ENCODE data around the gene C11orf58.

The C11orf58 gene

GRCh38 chr11:16767957-16768356 is 29.5 kb downstream of the C11orf58 start:
- DNase-seq = no peak

DNA sequence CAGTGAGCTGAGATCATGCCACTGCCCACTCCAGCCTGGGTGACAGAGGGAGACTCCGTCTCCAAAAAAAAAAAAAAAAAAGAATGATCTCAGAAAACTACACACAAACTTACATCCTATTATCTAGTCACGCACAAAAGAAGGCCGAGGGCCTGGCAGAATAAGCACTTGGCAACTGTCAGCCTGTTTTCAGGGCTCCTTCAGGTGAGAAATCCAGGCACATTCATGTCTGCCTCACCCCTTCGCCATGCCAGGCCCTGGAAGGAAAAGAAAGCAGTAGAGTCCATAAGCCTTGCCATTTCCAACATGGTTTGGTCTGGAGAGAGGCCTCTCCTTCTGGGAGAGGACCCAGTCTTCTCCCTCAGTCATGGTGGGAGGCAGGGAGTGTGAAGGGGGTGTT is 30.9 kb downstream of the C11orf58 start:
- no peak for DNase-seq

DNA sequence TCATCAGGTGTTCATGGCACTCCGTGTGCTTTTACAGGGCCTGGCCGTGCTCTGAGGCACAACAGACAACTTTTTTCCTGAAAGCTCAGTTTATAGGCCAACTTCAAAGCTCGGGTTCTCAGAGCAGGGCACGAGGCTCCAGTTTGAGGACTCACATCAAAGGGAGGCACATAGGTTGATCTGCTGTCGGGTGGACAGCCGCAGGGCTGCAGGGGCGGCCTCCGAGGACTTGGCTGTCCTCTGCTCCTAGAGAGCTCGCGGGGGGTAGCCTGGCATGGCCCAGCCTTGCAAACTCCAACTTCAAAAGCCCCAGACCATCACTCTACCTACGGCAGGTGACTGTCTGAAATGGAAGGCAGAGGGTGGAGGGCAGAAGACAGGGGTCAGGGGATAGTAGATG is 31.6 kb downstream of the C11orf58 start:
- no peak for DNase-seq

DNA sequence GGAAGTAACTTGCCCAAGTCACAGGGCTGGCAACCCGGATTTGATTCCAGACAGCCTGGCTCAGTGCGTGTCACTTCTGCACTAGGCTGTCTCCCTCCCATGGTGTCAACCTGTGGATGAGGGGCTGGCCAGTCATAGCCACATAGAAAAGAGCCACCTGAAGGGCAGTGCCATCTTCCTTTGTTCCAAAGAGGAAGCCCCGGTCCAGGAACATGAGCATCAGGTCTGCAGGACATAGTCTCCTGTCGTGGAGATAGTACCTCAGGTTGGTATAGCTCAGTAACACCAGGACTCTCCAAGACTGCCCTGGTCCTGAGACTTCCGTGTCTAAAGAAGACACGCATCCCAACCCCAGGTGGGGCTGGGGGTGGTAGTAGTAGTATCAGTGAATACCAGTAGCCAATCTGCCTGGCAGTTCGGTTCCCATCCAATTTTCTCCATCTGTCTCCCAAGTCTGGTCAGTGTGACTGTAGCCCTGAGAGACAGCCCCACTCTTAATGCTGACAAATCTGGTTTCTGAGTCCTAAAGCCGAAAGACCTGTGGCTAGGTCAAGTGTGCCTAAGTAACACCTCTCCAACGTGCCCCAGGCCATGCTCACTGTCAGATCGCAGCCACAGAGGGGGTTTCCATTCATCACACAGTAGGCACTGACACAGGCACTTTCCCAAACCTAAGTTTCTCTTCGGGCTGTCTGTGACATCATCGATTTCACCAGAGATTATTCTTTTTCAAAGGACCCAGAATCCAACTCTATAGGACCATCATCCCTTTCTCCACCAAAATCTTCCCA is 33.1 kb downstream of the C11orf58 start:
- no peak for DNase-seq

DNA sequence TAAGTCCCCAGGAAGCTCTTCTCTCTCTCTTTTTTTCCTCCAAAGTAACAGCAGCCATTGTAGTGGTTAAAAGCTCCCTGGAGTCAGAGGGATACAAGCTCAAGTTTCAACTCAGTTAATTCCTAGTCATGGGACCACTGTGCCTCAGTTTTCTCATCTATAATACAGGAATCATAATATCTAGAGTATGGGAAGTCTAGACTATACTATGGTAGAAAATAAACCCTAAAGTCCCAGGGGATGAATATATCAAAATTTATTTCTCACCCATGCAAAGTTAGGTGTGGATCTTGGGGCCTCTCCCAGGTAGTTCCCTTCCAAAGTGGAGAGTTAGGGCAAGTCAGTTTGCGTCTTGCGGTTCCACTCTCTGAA is 33.7 kb downstream of the C11orf58 start:
- no peak for DNase-seq

DNA sequence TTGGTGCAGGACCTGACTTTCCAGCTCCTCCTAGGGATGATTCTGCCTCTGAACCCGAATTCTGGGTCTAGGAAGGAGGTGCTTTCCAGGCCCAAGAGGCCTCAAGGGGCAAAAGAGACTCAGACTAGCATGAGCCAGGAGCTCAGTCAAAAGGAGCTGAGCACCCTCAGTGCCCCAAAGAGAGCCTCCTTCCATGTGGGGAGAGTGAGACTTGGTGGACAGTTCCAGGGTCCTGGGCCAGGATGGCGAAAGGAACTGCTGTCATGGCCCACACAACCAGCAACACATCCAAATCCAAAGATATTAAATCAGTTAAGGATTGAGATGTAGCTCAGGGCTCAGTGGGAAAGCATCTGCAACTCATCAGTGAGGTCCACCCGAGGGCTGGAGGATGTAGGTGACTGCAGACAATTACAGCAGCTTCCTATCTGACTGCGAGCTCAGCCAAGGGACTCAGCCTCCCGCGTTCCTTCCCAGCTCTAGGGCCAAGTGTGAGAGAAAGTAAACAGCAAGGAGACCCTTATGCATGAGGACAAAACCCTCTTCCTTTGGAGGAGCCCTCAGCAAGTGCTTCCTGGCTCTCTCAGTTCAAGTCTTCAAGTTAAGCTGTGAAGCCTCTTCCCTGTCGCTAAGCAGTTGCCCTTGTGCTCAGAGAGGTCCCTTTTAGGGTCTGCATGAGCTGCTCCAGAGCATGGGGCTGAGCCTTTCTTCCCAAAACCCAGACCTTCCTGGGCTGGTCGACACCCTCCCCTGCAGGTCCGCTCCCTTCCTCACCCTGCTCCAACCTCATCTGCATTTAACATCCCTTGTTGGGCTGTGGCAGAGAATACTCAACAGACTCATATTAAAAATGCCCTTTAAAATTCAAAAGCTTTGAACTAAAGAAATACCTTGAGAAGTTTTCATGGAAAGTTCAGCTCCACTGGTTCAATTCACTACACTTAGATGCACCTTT is 35.8 kb downstream of the C11orf58 start:
- DNase-seq = no peak

GRCh38 chr11:16774936-16775613 is 36.6 kb downstream of the C11orf58 start:
- no peak for DNase-seq

GRCh38 chr11:16775614-16776283 is 37.3 kb downstream of the C11orf58 start:
- DNase-seq = no peak

DNA sequence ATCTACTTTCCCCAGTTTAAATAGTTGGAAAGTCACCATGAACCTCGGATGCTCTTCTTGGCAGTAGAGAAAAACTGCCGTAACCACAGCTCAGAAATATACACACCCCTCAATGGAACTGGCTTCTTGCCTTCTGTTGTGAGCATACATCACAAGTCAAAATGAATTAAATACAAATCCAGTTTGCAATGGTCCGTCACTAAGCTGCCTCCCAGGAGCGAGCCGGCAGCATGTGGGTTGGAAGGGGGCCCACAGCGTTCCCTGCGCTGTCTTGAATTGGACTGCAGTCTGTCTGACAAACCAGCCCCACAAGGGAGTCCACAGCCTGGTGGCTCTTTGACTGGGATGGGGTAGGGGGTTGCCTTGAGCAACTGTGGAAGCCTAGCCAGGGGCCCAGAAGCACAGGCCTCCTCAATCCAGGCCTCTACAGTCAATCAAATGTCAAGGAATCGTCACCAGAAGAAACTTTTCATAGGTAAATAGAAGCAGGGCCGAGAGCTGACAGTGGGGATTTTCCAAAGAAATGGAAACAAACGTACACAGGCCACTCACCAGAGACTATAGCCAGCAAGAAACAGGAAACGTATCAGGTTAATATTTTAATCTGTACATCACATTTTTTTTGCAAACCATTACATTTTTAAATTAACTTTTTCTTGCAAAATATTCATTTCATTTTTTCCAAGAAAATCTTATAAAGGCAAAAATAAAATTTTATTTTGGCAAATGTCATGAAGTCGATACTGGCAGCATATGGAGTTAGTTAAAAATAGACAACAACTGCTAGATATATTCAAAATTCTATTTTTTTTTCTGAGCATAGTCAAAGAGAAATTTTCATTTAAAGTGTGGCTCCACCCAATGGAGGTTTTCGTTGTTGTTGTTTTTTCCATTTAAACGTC is 38.5 kb downstream of the C11orf58 start:
- DNase-seq = peak in 6 of 51 donors; percentile 14 to 24 (median 20)

DNA sequence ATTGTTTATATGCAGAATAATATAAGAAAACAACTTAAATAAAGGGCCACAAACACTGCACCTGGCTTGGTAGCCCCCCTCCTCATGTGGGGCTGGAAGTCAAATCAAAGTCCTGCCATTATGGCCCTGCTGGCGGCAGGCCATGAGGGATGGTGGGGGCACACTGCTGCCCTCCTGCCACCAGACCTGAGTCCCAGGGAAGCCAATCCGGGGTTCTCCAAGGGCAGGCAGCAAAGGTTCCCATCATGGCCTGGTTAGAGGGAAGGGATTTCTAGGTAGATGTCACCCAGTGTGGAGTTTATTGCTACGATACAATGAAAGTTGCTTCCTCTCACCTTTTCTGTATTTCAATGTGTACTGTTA is 39.1 kb downstream of the C11orf58 start:
- DNase-seq = no peak

DNA sequence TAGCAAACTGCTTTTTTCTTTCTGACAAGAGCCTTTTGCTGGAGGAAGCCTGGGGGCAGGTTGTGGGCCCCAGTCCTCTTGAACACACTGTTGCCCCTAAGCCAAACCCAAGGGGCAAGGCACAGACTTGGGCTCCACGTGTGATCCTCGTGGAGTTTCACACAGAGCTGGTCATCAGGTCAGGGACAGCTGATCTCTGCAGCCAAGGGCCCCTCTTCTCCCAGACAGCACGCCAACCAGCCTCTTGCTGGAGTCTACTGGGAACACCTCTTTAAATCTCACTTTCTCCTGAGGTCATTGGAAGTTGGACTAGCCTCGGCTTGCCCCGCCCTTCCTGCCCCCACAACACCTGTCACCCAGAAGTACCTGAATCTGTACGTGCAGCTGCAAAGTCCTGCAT is 39.8 kb downstream of the C11orf58 start:
- DNase-seq = no peak

DNA sequence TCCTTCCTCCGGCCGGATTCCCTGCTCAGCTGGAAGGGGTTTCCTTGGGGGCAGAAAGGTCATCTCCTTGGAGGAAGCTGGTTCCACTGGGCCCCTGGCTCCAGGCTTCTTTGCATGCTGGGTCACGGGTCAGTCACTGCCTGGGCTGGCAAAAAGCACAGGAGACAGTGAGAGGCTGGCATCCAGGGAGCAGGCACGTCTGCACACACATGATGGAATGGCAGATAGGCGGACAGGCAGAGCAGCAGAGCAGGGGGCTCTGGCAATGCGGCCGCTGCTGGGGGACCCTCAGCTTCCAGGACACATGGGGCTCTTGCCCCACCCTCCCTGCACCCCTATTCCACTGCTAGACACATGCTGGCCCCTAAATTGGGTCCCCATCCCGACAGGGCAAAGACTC is 40.4 kb downstream of the C11orf58 start:
- DNase-seq = no peak

DNA sequence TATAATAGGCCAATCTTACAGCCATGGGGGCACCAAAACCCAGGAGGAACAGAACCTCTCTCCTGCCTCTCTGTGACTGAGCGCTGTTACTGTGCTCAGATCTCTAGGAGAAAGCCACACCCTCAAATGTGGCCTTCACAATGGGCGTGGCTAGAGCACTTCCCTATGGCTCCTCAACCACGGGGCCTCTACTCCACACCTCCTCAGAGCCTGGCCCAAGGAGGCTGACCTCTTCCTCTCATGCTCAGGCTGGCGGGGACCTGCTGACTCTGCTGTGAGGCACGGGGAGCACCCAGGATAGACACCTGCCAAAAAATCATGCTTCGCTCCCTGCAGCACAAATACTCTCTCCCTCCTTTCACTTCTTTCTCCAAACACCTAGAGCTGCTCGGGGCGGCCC is 41.0 kb downstream of the C11orf58 start:
- no peak for DNase-seq

GRCh38 chr11:16780146-16780545 is 41.7 kb downstream of the C11orf58 start:
- peak in 2 of 51 donors; percentile 10 to 13 for DNase-seq

- DNase-seq = no peak
Observed at GRCh38 chr11:16780698-16781550, 42.5 kb downstream of the C11orf58 start.

- DNase-seq = no peak
Observed at GRCh38 chr11:16781936-16782919, 43.8 kb downstream of the C11orf58 start.

DNA sequence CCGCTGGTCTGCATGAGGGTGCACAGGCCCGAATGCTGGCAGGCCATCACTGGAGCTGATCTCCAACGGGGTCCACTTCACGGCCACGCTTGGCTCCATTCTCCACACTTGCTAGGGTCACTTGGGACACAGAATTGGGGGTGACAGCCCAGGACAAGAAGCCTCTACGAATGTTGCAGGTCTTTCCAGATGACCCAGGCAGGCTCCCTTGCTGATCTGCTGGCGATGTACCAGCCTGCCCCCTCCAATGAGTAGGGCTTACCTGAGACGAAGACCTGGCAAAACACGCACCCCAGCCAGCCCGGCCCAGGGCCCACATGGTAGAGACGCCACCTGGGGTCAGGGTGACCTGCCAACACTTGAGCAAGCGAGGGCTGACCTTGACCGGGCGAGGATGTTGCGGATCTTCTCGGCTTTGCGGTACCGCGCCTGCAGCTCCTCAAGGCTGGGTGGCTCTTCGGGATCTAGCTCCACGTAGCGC is 44.9 kb downstream of the C11orf58 start:
- DNase-seq = no peak

DNA sequence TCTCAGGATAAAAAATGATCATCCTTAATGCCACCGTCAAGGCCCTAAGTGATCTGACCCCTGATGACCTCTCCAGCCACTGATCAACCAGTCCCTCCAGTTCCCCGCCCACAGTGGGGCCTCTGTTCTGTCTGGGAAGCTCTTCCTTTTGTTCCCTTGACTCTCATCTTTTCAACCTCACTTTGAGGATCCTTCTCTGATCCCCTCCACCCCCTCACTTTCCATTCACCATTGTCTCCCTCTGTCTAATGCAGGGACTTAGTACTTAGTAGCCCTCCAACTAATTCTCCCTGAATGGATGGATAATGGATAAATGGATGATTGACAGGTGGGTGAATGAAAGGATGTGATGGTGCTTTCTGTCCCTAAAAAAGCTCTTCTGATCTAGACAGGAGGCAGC is 45.6 kb downstream of the C11orf58 start:
- DNase-seq = no peak

All from hypothalamus (tissue), 51 donors.